ENCODE data around the gene CYB5R3.

GRCh38 chr22:42637555-42637954 is 11.6 kb downstream of the CYB5R3 start:
- no peak for TF ChIP-seq CTCF (IDR thresholded peaks at IDR 0.05)
- TF ChIP-seq POLR2A (IDR thresholded peaks at IDR 0.05): no peak

Data from thyroid gland (tissue), 4 donors.